Peyer's patch (tissue), 4 donors: Measurements from ENCODE around the gene COL11A2. TPM values are rescaled to one million over a fixed set of nuclear protein-coding genes. Genes with fewer than 3 reads are reported as not detected.

ENCODE experiments used
- DNase-seq, 3 donors: peaks; one replicate each; pipeline ENCODE4 v3.0.0-alpha.2; 2017 to 2019
- H3K27ac ChIP-seq, 4 donors: fragments of 200-600 bp; sonication (generic); one replicate each; pipeline ENCODE4 v1.5.1; 2016 to 2019
- H3K27me3 ChIP-seq, 2 donors: fragments of 200-600 bp; sonication (generic); one replicate each; pipeline ENCODE4 v1.5.1; 2019
- H3K36me3 ChIP-seq, 3 donors: fragments of 200-600 bp; sonication (generic); one replicate each; pipeline ENCODE4 v1.5.1; 2016 to 2019
- H3K4me1 ChIP-seq, 4 donors: fragments of 200-600 bp; sonication (generic); one replicate each; pipeline ENCODE4 v1.5.1; 2016 to 2019
- H3K4me3 ChIP-seq, 4 donors: fragments of 200-600 bp; sonication (generic); 1 replicate in 3 of 4; 2 replicates in 1 of 4; pipeline ENCODE4 v1.5.1; 2016 to 2019; ENCODE audit warnings: mild to moderate bottlenecking in 1 of 4
- H3K9me3 ChIP-seq, 4 donors: fragments of 200-600 bp; sonication (generic); one replicate each; pipeline ENCODE4 v1.5.1; 2016 to 2019; ENCODE audit warnings: mild to moderate bottlenecking in 1 of 4
- CTCF ChIP-seq, 6 experiments: fragments of 450-650 bp in 4 of 6; fragments of 200-600 bp in 2 of 6; sonication (generic) in 1 of 6; IDR thresholded peaks; one replicate each; pipeline ENCODE4 v1.5.1; 2017 to 2019; ENCODE audit warnings: antibody characterized with exemption in 6 of 6, mild to moderate bottlenecking in 3 of 6, moderate library complexity in 1 of 6
- POLR2A ChIP-seq, 2 donors: fragments of 450-650 bp; IDR thresholded peaks; one replicate each; pipeline ENCODE4 v1.5.1; 2017; ENCODE audit warnings: antibody characterized with exemption in 2 of 2, mild to moderate bottlenecking in 2 of 2, moderate library complexity in 2 of 2
- total RNA-seq, 4 donors: library from RNA; depleted of rRNA; stranded (reverse); fragments of >200 nt; gene quantifications; one replicate each; pipeline ENCODE4 v1.1.0, GENCODE V29; 2016

Gene COL11A2
- total RNA-seq, 4 donors from 2014 or later: 0.18 to 2.5 (median 0.54) TPM; not detected in 1

- Histone ChIP-seq H3K4me1 (no peaks in the 10 kb centered on the region), H3K36me3 (no peaks in the 10 kb centered on the region), H3K4me3 (no peak overlapping the region), H3K9me3 (no peaks in the 10 kb centered on the region), H3K27me3 (no peaks in the 10 kb centered on the region), H3K27ac (no peak overlapping the region)
- TF ChIP-seq POLR2A (IDR thresholded peaks at IDR 0.05): no peak
- peak in 4 of 6 experiments; percentile 37 to 48 (median 44) for TF ChIP-seq CTCF (IDR thresholded peaks at IDR 0.05)
- DNase-seq: no peak
Observed at GRCh38 chr6:33123732-33124524, 68.3 kb downstream of the COL11A2 start.

- no peak overlapping the region for H3K27ac ChIP-seq
- no peak for DNase-seq
- H3K4me3 ChIP-seq: no peak overlapping the region
- no peaks in the 10 kb centered on the region for H3K4me1 ChIP-seq
- TF ChIP-seq CTCF (IDR thresholded peaks at IDR 0.05): no peak
- TF ChIP-seq POLR2A (IDR thresholded peaks at IDR 0.05): no peak
- no peaks in the 10 kb centered on the region for H3K27me3 ChIP-seq
- no peaks in the 10 kb centered on the region for H3K9me3 ChIP-seq
- no peaks in the 10 kb centered on the region for H3K36me3 ChIP-seq
Observed at GRCh38 chr6:33123181-33123580, 69.1 kb downstream of the COL11A2 start.

GRCh38 chr6:33120001-33120400 is 72.3 kb downstream of the COL11A2 start:
- H3K9me3 ChIP-seq: no peaks in the 10 kb centered on the region
- H3K4me3 ChIP-seq: no peak overlapping the region
- DNase-seq: no peak
- no peaks in the 10 kb centered on the region for H3K36me3 ChIP-seq
- peaks cover 0 to 16% of the 10 kb centered on the region in 2 donors for H3K27me3 ChIP-seq
- TF ChIP-seq CTCF (IDR thresholded peaks at IDR 0.05) (no peak), POLR2A (IDR thresholded peaks at IDR 0.05) (no peak)
- H3K4me1 ChIP-seq: no peaks in the 10 kb centered on the region
- H3K27ac ChIP-seq: no peak overlapping the region

- peak; percentile 81 to 99 (median 92) for TF ChIP-seq CTCF (IDR thresholded peaks at IDR 0.05)
- TF ChIP-seq POLR2A (IDR thresholded peaks at IDR 0.05): no peak
- Histone ChIP-seq H3K27me3 (peaks cover 0 to 16% of the 10 kb centered on the region in 2 donors), H3K36me3 (no peaks in the 10 kb centered on the region), H3K27ac (no peak overlapping the region), H3K4me1 (peaks cover 0 to 9% (median 0%) of the 10 kb centered on the region in 4 donors), H3K9me3 (no peaks in the 10 kb centered on the region), H3K4me3 (no peak overlapping the region)
- DNase-seq: no peak
Observed at GRCh38 chr6:33118525-33119123, 73.6 kb downstream of the COL11A2 start.

- peaks cover 0 to 16% of the 10 kb centered on the region in 2 donors for H3K27me3 ChIP-seq
Observed at GRCh38 chr6:33117811-33118277, 74.4 kb downstream of the COL11A2 start.

More at GRCh38 chr6:33117811-33118277, 74.4 kb downstream of the COL11A2 start:
- H3K4me3 ChIP-seq: no peak overlapping the region
- DNase-seq: no peak
- no peaks in the 10 kb centered on the region for H3K9me3 ChIP-seq
- H3K4me1 ChIP-seq: peaks cover 0 to 9% (median 0%) of the 10 kb centered on the region in 4 donors
- TF ChIP-seq POLR2A (IDR thresholded peaks at IDR 0.05) (no peak), CTCF (IDR thresholded peaks at IDR 0.05) (no peak)
- no peaks in the 10 kb centered on the region for H3K36me3 ChIP-seq
- no peak overlapping the region for H3K27ac ChIP-seq
